Mammary microvascular endothelial cell (primary cell): Measurements from ENCODE around the gene RIPK4. TPM values are rescaled to one million over a fixed set of nuclear protein-coding genes. Genes with fewer than 3 reads are reported as not detected.

Source experiments
- total RNA-seq: library from RNA; depleted of rRNA; stranded (reverse); fragments of >200 nt; gene quantifications from 2 replicates; pipeline ENCODE4 v1.2.3, GENCODE V29; 2015

The RIPK4 gene
- not detected in 2 replicates for total RNA-seq

DNA sequence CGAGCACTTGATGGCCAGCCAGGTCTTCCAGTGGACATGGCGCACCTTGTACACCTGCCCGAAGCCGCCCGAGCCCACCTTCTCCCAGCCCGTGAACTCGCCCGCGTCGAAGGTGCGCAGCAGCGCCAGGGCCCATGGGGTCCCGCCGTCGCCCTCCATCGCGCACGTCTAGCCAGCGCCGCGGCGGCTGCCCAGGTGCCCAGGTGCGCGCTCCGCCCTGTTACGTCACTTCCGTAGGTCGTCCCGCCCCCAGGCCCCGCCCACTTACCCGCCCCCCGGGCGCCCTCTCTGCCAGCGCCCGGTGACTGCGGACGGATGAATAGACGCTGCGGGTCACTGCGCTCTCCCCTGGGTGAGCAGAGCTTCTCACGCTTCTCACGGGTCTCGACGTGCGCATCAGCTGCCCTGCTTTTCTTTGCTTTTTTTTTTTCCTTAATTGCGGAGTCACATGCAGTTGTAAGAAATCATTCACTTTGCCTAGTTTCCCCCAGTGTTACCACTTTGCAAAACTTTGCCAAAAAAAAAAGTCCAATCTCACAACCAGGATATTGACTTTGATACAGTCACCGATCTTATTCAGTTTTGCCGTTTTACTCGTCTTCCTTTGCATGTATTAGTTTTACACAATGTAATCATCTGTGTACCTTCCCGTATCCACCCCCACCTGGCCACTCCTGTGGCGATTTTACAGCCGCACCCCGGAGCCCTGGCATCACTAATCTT, at the start of gene RIPK4:
Gene RIPK4, minus strand, starts transcription at position 170 of the 723 bp plus-strand sequence. Its CDS starts 11 bp downstream, at position 159.

Other genes with a start within 250 kb of the RIPK4 start
- 2.9 and 3.5 TPM in 2 replicates for gene PRDM15, start 112.3 kb upstream of the RIPK4 start, total RNA-seq
- 20.4 and 30.1 TPM in 2 replicates for gene C2CD2, start 187.0 kb upstream of the RIPK4 start, total RNA-seq
- gene ZBTB21, start 243.3 kb upstream of the RIPK4 start, total RNA-seq = 6.1 and 6.3 TPM in 2 replicates